ENCODE data around the gene PARD3. TPM values are rescaled to one million over a fixed set of nuclear protein-coding genes. Genes with fewer than 3 reads are reported as not detected.
"Not testable (repeated sequence)": the region's sequence is repeated elsewhere in the genome, so short reads cannot be mapped to it uniquely, and the experiment has no call there.

The PARD3 gene
- total RNA-seq, 1 experiment from 2014 or later, result 52.9 TPM

GRCh38 chr10:34389801-34390200 lies 425.3 kb downstream of the PARD3 start:
- no peak for DNase-seq (ENCODE audit: low spot score)

GRCh38 chr10:34386921-34387320 lies 428.2 kb downstream of the PARD3 start:
- no peak for DNase-seq (ENCODE audit: low spot score)

GRCh38 chr10:34384372-34384771 lies 430.7 kb downstream of the PARD3 start:
- DNase-seq (ENCODE audit: low spot score), result no peak

GRCh38 chr10:34382626-34383025 lies 432.5 kb downstream of the PARD3 start:
- DNase-seq (ENCODE audit: low spot score), result no peak

GRCh38 chr10:34380856-34381255 lies 434.2 kb downstream of the PARD3 start:
- DNase-seq (ENCODE audit: low spot score), result no peak

- no peak for DNase-seq (ENCODE audit: low spot score)
Measured at GRCh38 chr10:34378297-34378696, 436.8 kb downstream of the PARD3 start.

GRCh38 chr10:34377833-34378232 lies 437.3 kb downstream of the PARD3 start:
- DNase-seq (ENCODE audit: low spot score), result no peak

GRCh38 chr10:34374356-34375045 lies 440.6 kb downstream of the PARD3 start:
- DNase-seq (ENCODE audit: low spot score), result no peak

- DNase-seq (ENCODE audit: low spot score), result no peak
Measured at GRCh38 chr10:34373211-34373610, 441.9 kb downstream of the PARD3 start.

- DNase-seq (ENCODE audit: low spot score), result no peak
Measured at GRCh38 chr10:34372509-34372908, 442.6 kb downstream of the PARD3 start.

- no peak for DNase-seq (ENCODE audit: low spot score)
Measured at GRCh38 chr10:34370126-34370525, 445.0 kb downstream of the PARD3 start.

GRCh38 chr10:34369120-34369519 lies 446.0 kb downstream of the PARD3 start:
- DNase-seq (ENCODE audit: low spot score), result no peak

GRCh38 chr10:34364253-34365037 lies 450.7 kb downstream of the PARD3 start:
- no peak for DNase-seq (ENCODE audit: low spot score)

- DNase-seq (ENCODE audit: low spot score), result no peak
Measured at GRCh38 chr10:34360984-34361383, 454.1 kb downstream of the PARD3 start.

GRCh38 chr10:34359435-34359813 lies 455.7 kb downstream of the PARD3 start:
- DNase-seq (ENCODE audit: low spot score), result no peak

- DNase-seq (ENCODE audit: low spot score), result no peak
Measured at GRCh38 chr10:34358729-34359434, 456.2 kb downstream of the PARD3 start.

- no peak for DNase-seq (ENCODE audit: low spot score)
Measured at GRCh38 chr10:34356463-34356862, 458.6 kb downstream of the PARD3 start.

GRCh38 chr10:34353530-34353929 lies 461.6 kb downstream of the PARD3 start:
- DNase-seq (ENCODE audit: low spot score), result not testable (repeated sequence)

GRCh38 chr10:34352599-34353204 lies 462.4 kb downstream of the PARD3 start:
- not testable (repeated sequence) for DNase-seq (ENCODE audit: low spot score)

GRCh38 chr10:34351161-34351560 lies 463.9 kb downstream of the PARD3 start:
- no peak for DNase-seq (ENCODE audit: low spot score)

- DNase-seq (ENCODE audit: low spot score), result no peak
Measured at GRCh38 chr10:34348917-34349485, 466.1 kb downstream of the PARD3 start.

- DNase-seq (ENCODE audit: low spot score), result no peak
Measured at GRCh38 chr10:34348021-34348420, 467.1 kb downstream of the PARD3 start.

All from A172 (cell line).